Osteoblast (primary cell): ENCODE data around the gene MTA3. TPM values are rescaled to one million over a fixed set of nuclear protein-coding genes. Genes with fewer than 3 reads are reported as not detected.
A peak's percentile ranks its signal among the peaks of the same experiment; 100 is the strongest.

Experiments
- DNase-seq: peaks from one replicate; pipeline ENCODE4 v3.0.0; 2011; ENCODE audit warnings: low spot score, mixed read lengths; ENCODE audit not compliant: insufficient read length; ENCODE audit errors: missing footprints
- H2AFZ ChIP-seq: 2 replicates; pipeline ENCODE4 v1.6.0; 2011; ENCODE audit warnings: mild to moderate bottlenecking, low read length
- H3K27ac ChIP-seq: 2 replicates; pipeline ENCODE4 v1.5.1; 2011; ENCODE audit warnings: mild to moderate bottlenecking, low read depth, low read length, moderate library complexity
- H3K27me3 ChIP-seq: 2 replicates; pipeline ENCODE4 v1.6.0; 2012; ENCODE audit warnings: mild to moderate bottlenecking, control low read depth, inconsistent platforms, low read length, moderate library complexity; ENCODE audit not compliant: insufficient read depth
- H3K36me3 ChIP-seq: 2 replicates; pipeline ENCODE4 v1.5.1; 2011; ENCODE audit warnings: mild to moderate bottlenecking, low read length, control low read depth, moderate library complexity; ENCODE audit not compliant: insufficient read depth
- H3K4me1 ChIP-seq: 2 replicates; pipeline ENCODE4 v1.5.1; 2011; ENCODE audit warnings: mild to moderate bottlenecking, low read length, control low read depth, moderate library complexity; ENCODE audit not compliant: insufficient read depth
- H3K4me2 ChIP-seq: 2 replicates; pipeline ENCODE4 v1.6.0; 2011; ENCODE audit warnings: mild to moderate bottlenecking, low read length; ENCODE audit not compliant: insufficient read depth
- H3K4me3 ChIP-seq: fragments of 200-600 bp; sonication (generic); 3 replicates; pipeline ENCODE4 v1.5.1; 2012; ENCODE audit warnings: mild to moderate bottlenecking, low read length, inconsistent platforms; ENCODE audit not compliant: insufficient read depth
- H3K79me2 ChIP-seq: 2 replicates; pipeline ENCODE4 v1.6.0; 2012; ENCODE audit warnings: mild to moderate bottlenecking, low read length, control low read depth, inconsistent platforms; ENCODE audit not compliant: insufficient read depth
- H3K9me3 ChIP-seq: 2 replicates; pipeline ENCODE4 v1.5.1; 2011; ENCODE audit warnings: low read depth, low read length, control low read depth
- H4K20me1 ChIP-seq: 2 replicates; pipeline ENCODE4 v1.6.0; 2012; ENCODE audit warnings: mild to moderate bottlenecking, low read length, control low read depth; ENCODE audit not compliant: insufficient read depth
- total RNA-seq: library from RNA; depleted of rRNA; stranded (reverse); fragments of >200 nt; gene quantifications from 2 replicates; pipeline ENCODE4 v1.2.3, GENCODE V29; 2012
- TF ChIP-seq, protein P1 (sequence below): IDR thresholded peaks from 2 replicates; pipeline ENCODE4 v1.5.1; 2011; ENCODE audit warnings: mild to moderate bottlenecking, low read depth, low read length, moderate library complexity; ENCODE audit errors: extremely low read depth

Gene MTA3
- total RNA-seq, 1 donor = 29.3 TPM

DNA sequence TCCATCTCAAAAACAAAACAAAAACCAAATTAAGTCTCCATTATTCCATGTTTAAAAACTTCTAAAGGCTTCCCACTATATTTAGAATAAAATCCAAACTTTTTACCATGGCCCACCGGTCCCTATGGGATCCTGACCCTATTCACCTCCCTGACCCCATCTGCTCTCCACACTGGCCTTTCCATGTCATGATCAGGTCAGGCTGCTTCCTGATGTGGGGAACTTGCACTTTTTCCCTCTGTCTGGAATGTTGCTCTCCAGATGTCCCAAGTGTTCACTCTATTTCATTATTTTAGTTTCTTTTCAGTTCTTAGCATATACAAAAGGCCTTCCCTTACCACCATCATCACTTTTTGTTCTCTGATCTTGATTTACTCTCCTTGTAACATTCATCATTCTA is 7.5 kb upstream of the MTA3 start:
- TF ChIP-seq, protein P1, sequence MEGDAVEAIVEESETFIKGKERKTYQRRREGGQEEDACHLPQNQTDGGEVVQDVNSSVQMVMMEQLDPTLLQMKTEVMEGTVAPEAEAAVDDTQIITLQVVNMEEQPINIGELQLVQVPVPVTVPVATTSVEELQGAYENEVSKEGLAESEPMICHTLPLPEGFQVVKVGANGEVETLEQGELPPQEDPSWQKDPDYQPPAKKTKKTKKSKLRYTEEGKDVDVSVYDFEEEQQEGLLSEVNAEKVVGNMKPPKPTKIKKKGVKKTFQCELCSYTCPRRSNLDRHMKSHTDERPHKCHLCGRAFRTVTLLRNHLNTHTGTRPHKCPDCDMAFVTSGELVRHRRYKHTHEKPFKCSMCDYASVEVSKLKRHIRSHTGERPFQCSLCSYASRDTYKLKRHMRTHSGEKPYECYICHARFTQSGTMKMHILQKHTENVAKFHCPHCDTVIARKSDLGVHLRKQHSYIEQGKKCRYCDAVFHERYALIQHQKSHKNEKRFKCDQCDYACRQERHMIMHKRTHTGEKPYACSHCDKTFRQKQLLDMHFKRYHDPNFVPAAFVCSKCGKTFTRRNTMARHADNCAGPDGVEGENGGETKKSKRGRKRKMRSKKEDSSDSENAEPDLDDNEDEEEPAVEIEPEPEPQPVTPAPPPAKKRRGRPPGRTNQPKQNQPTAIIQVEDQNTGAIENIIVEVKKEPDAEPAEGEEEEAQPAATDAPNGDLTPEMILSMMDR = no peak
- no peak for DNase-seq
- no peaks in the 10 kb centered on the region for H3K36me3 ChIP-seq

GRCh38 chr2:42562474-42563144 is 5.8 kb upstream of the MTA3 start:
- H3K27me3 ChIP-seq = peaks cover 3% of the 10 kb centered on the region
- no peak overlapping the region for H2AFZ ChIP-seq
- no peaks in the 10 kb centered on the region for H3K79me2 ChIP-seq

More for the DNA sequence above, 7.5 kb upstream of the MTA3 start:
- H3K79me2 ChIP-seq = no peaks in the 10 kb centered on the region
- H3K27me3 ChIP-seq = peaks cover 3% of the 10 kb centered on the region
- H3K27ac ChIP-seq = no peak overlapping the region
- no peaks in the 10 kb centered on the region for H3K9me3 ChIP-seq
- no peak overlapping the region for H2AFZ ChIP-seq
- no peaks in the 10 kb centered on the region for H4K20me1 ChIP-seq
- no peak overlapping the region for H3K4me3 ChIP-seq
- no peaks in the 10 kb centered on the region for H3K4me1 ChIP-seq
- H3K4me2 ChIP-seq = no peak overlapping the region

DNA sequence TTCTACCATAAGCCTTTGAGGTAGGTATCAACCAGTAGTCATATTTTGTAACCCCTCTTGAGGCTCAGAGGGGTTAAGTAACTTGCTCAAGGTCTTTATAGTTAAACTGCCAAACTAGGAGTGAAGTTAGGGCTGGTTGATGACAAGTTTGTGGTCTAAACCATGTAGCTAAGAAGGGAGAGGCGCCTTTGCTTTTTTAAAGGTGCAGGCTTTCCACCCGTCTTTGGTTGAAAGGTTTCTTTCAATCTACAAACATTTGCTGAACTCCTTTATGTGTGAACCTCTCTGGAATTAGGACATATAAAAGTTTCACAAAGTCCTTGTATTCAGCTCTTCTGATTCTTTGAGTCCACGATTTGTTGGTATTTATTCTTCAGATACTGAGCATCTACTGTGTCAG is 2.4 kb upstream of the MTA3 start:
- Histone ChIP-seq H3K4me3 (no peak overlapping the region), H2AFZ (no peak overlapping the region), H3K27me3 (peaks cover 3% of the 10 kb centered on the region), H3K36me3 (no peaks in the 10 kb centered on the region), H3K4me2 (no peak overlapping the region), H3K79me2 (peaks cover 5% of the 10 kb centered on the region), H4K20me1 (no peaks in the 10 kb centered on the region), H3K9me3 (no peaks in the 10 kb centered on the region), H3K4me1 (peaks cover 12% of the 10 kb centered on the region), H3K27ac (no peak overlapping the region)
- no peak for DNase-seq
- TF ChIP-seq, protein P1 = no peak

More at GRCh38 chr2:42562474-42563144, 5.8 kb upstream of the MTA3 start:
- Histone ChIP-seq H3K36me3 (no peaks in the 10 kb centered on the region), H3K9me3 (no peaks in the 10 kb centered on the region), H4K20me1 (no peaks in the 10 kb centered on the region), H3K4me1 (peaks cover under 1% of the 10 kb centered on the region), H3K27ac (no peak overlapping the region), H3K4me3 (no peak overlapping the region), H3K4me2 (no peak overlapping the region)
- DNase-seq = peak; percentile 67
- TF ChIP-seq, protein P1 = no peak

DNA sequence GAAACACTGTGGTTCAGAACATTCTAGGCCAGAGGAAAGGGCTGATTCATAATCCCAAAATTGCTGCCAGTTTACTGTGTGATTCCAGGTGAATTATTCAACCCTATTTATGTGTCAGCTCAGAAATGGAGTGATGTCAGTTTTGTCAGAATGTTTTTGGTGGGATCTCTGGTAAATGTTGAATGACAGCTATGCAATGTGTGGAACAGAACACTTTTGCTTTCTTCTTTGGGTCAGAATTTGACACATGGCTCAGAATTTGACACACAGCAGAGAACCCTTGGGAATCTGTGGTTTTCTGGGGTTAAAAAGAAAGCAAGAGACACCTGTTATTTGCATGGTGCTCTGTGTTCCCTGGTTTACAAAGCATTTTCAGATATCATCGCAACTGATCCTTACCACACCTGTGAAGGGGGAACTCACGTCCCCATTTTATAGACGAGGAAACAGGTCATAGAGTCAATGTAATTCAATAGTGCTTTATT is 1.6 kb upstream of the MTA3 start:
- Histone ChIP-seq H3K27ac (no peak overlapping the region), H3K9me3 (no peaks in the 10 kb centered on the region), H3K27me3 (no peaks in the 10 kb centered on the region), H3K36me3 (no peaks in the 10 kb centered on the region), H3K4me3 (no peak overlapping the region), H3K4me1 (peaks cover 12% of the 10 kb centered on the region), H3K4me2 (no peak overlapping the region), H2AFZ (no peak overlapping the region), H3K79me2 (peaks cover 5% of the 10 kb centered on the region), H4K20me1 (no peaks in the 10 kb centered on the region)
- DNase-seq = no peak
- TF ChIP-seq, protein P1 = no peak
